Lower leg skin (tissue), 4 donors: ENCODE measurements around the gene APOC4. TPM values are rescaled to one million over a fixed set of nuclear protein-coding genes. Genes with fewer than 3 reads are reported as not detected.

Experiments
- DNase-seq, 2 donors: peaks; one replicate each; pipeline ENCODE4 v3.0.0-alpha.2; 2019; ENCODE audit warnings: low spot score in 2 of 2
- H3K4me3 ChIP-seq: fragments of 200-600 bp; sonication (generic); 2 replicates; pipeline ENCODE4 v1.5.1; 2017; ENCODE audit warnings: mild to moderate bottlenecking, low read depth; ENCODE audit not compliant: poor library complexity, severe bottlenecking
- CTCF ChIP-seq, 3 donors: fragments of 450-650 bp; IDR thresholded peaks; one replicate each; pipeline ENCODE4 v1.5.1; 2016; ENCODE audit warnings: antibody characterized with exemption in 3 of 3, mild to moderate bottlenecking in 3 of 3, moderate library complexity in 2 of 3
- POLR2A ChIP-seq, 2 donors: fragments of 450-650 bp; IDR thresholded peaks; one replicate each; pipeline ENCODE4 v1.6.1; 2016 to 2017; ENCODE audit warnings: antibody characterized with exemption in 2 of 2, mild to moderate bottlenecking in 1 of 2, moderate library complexity in 1 of 2
- whole genome bisulfite sequencing, 2 donors: methylation state at CpG; one replicate each; pipeline ENCODE4 v1.1.5; 2018; 5-methylcytosine and 5-hydroxymethylcytosine counted together
- intact Hi-C: fragments of 100-400 bp; cut with DNase I; formaldehyde crosslinking; loops from one replicate; pipeline ENCODE4 v1.15.0; 2023; ENCODE audit warnings: low total_unique reads
- total RNA-seq, 4 donors: library from RNA; depleted of rRNA; stranded (reverse); fragments of >200 nt; gene quantifications; one replicate each; pipeline ENCODE4 v1.1.0, GENCODE V29; 2016

Gene APOC4
- total RNA-seq, 4 donors from 2014 or later: not detected

- TF ChIP-seq POLR2A (IDR thresholded peaks at IDR 0.05) (no peak), CTCF (IDR thresholded peaks at IDR 0.05) (no peak)
- 73 to 76% methylated on average over 5 of the region's 5 CpGs for WGBS, 2 donors
- intact Hi-C loops: no loop called here
- H3K4me3 ChIP-seq: no peak overlapping the region
- no peak for DNase-seq
These were observed 6.2 kb downstream of the APOC4 start for GRCh38 chr19:44948237-44948636.

GRCh38 chr19:44948763-44949374, 6.8 kb downstream of the APOC4 start:
- WGBS, 2 donors: 80 to 87% methylated on average over 4 to 5 of the region's 5 CpGs
- intact Hi-C loops: no loop called here
- TF ChIP-seq CTCF (IDR thresholded peaks at IDR 0.05) (no peak), POLR2A (IDR thresholded peaks at IDR 0.05) (no peak)
- H3K4me3 ChIP-seq: no peak overlapping the region
- no peak for DNase-seq

DNA sequence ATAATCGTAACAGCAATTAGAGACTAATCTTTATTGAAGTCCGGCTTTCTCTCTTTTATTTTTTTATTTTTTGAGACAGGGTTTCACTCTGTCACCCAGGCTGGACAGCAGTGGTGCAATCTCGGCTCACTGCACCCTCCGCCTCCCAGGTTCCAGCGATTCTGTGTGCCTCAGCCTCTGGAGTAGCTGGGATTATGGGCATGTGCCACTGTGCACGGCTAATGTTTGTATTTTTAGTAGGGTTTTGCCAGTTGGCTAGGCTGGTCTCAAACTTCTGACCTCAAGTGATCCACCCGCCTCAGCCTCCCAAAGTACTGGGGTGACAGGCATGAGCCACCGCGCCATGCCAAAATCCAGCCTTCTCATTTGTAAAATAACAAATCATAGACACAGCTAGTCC, 7.5 kb downstream of the APOC4 start:
- DNase-seq: no peak
- intact Hi-C loops: no loop called here
- TF ChIP-seq CTCF (IDR thresholded peaks at IDR 0.05): no peak
- TF ChIP-seq POLR2A (IDR thresholded peaks at IDR 0.05): no peak
- no peak overlapping the region for H3K4me3 ChIP-seq
- 81 to 94% methylated on average over 9 of the region's 9 CpGs for WGBS, 2 donors

DNA sequence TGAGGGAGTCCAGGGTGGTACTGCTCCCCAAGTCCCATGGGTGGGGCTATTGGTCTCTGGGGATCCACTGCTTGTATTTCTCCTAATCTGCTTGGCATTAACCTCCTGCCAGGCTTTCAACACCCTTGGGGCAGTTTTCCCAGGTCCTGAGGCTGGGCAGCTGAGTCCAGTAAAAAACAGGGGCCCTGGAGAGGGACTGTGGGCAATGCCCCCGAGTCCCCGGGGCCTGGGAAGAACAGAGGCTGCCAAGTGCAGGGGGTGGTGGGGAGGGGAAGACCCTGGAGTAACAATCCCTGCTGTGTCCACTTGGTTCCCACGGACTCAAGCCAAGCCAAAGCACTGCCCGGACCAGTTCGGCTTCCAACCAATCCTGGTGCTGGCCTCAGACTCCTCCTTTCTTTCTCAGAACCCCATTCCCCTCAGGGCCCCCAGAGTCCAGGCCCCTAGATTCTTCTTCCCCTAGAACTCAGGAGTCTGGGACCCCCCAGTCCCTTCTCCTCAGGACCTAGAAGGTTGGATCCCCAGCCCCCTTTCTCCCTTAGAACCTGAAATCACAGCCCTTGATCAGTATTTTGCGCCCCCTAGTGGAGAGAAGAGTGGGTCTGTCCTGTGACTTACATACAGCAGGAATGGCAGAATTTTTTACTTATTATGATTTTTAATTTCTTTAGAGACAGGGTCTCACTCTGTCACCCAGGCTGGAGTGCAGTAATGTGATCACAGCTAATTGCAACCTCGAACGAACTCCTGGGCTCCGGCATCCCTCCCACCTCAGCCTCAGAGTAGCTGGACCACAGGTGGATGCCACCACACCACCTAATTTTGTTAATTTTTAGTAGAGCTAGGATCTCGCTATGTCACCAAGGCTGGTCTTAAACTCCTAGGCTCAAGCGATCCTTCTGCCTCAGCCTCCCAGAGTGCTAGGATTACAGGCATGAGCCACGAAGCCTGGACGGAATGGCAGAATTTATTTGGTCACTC, 9.4 kb downstream of the APOC4 start:
- peak in 1 of 2 donors; percentile 64 for DNase-seq
- intact Hi-C loops: loop anchor here (5.0 kb wide), 1 partner anchor 49 kb away; no protein-coding TSS in a partner anchor
- TF ChIP-seq CTCF (IDR thresholded peaks at IDR 0.05): peak in 1 of 3 donors; percentile 66
- TF ChIP-seq POLR2A (IDR thresholded peaks at IDR 0.05): no peak
- 41% methylated on average over 13 of the region's 13 CpGs for WGBS, 2 donors
- H3K4me3 ChIP-seq: no peak overlapping the region

- DNase-seq: peak in 1 of 2 donors; percentile 33
- H3K4me3 ChIP-seq: peak overlapping the region; percentile 78
- no peak for TF ChIP-seq CTCF (IDR thresholded peaks at IDR 0.05)
- TF ChIP-seq POLR2A (IDR thresholded peaks at IDR 0.05): no peak
- WGBS, 2 donors: 22 to 27% methylated on average over 13 of the region's 13 CpGs
- intact Hi-C loops: loop anchor here (5.0 kb wide), 1 partner anchor 52 kb away; no protein-coding TSS in a partner anchor
These were observed 12.2 kb downstream of the APOC4 start for GRCh38 chr19:44954278-44954648.
